SW 1271 (cell line): ENCODE data around the gene ZNF680.
A peak's percentile ranks its signal among the peaks of the same experiment; 100 is the strongest.
"Not testable (repeated sequence)": the region's sequence is repeated elsewhere in the genome, so short reads cannot be mapped to it uniquely, and the experiment has no call there.

Experiments used
- DNase-seq, 2 experiments: peaks; one replicate each; lab custom pipeline; 2025; lab: John Stamatoyannopoulos, UW

The ZNF680 gene

DNA sequence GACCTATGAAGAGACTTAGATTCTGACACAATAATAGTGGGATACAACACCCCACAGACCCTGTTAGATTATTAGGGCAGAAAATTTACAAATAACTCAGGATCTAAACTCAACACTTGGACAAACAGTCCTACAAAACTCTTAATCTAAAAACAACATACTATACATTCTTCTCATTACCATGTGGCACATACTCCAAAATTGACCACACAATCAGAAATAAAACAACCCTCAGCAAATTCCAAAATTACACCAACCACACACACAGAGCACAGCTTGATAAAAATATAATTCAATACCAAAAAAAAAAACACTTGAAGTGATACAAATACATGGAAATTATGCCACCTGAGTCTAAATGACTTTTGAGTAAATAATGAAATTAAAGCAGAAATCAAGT, 7.8 kb downstream of the ZNF680 start:
- DNase-seq: no peak

DNA sequence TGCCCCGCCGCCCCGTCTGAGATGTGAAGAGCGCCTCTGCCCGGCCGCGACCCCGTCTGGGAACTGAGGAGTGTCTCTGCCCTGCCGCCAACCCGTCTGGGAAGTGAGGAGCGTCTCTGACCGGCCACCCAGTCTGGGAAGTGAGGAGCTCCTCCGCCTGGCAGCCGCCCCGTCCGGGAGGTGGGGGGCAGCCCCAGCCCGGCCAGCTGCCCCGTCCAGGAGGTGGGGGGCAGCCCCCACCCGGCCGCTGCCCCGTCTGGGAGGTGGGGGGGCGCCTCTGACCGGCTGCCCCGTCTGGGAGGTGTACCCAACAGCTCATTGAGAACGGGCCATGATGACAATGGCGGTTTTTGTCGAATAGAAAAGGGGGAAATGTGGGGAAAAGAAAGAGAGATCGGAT, 8.7 kb downstream of the ZNF680 start:
- DNase-seq: not testable (repeated sequence)

- no peak for DNase-seq
Observed at GRCh38 chr7:64551375-64552142, 11.3 kb downstream of the ZNF680 start.

DNA sequence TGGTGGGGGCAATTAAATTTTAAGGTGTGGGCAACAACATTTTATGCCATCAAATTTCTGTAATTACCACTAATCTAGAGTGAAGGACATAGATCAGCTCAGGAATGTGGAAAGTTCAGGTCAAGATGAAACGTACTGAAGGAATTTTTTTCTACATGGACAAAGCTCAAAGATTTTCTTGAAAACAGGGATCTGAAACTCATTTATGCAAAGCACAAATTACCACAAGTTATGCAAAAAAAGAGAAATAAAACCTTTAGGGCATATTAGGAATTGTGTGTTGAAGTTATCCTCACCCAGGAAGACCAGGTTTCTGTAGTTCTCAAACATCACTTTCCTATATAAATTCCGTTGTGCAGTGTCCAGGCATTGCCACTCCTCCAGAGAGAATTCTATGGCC, 18.9 kb downstream of the ZNF680 start:
- DNase-seq: no peak

- DNase-seq: peak; percentile 30 to 67
Observed at GRCh38 chr7:64541438-64542359, 21.2 kb downstream of the ZNF680 start.

- no peak for DNase-seq
Observed at GRCh38 chr7:64533756-64534155, 29.1 kb downstream of the ZNF680 start.

- DNase-seq: no peak
Observed at GRCh38 chr7:64528770-64529169, 34.1 kb downstream of the ZNF680 start.

- DNase-seq: no peak
Observed at GRCh38 chr7:64521409-64521984, 41.4 kb downstream of the ZNF680 start.

- DNase-seq: no peak
Observed at GRCh38 chr7:64516451-64516850, 46.4 kb downstream of the ZNF680 start.

DNA sequence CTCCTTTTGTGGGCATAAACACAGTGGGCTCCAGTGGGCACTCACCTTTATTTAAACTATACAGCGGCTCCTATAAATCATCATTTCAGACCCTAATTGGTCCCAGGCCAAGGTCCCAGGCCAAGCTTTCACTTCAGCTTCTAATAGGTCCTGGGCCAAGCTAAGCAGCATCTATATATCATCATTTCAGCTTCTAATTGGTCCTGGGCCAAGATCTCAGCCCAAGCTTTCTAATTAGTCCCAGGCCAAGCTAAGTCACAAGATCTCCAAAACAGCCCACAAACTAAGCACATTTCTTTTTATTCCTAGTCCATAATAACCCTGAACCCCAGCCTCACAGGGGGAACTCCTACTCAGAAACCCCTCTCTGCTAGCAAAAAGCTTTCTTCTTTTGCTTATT, 47.1 kb downstream of the ZNF680 start:
- no peak for DNase-seq

GRCh38 chr7:64515330-64515729, 47.5 kb downstream of the ZNF680 start:
- DNase-seq: peak in 1 of 2 experiments; percentile 22

GRCh38 chr7:64509583-64509982, 53.3 kb downstream of the ZNF680 start:
- DNase-seq: no peak

DNA sequence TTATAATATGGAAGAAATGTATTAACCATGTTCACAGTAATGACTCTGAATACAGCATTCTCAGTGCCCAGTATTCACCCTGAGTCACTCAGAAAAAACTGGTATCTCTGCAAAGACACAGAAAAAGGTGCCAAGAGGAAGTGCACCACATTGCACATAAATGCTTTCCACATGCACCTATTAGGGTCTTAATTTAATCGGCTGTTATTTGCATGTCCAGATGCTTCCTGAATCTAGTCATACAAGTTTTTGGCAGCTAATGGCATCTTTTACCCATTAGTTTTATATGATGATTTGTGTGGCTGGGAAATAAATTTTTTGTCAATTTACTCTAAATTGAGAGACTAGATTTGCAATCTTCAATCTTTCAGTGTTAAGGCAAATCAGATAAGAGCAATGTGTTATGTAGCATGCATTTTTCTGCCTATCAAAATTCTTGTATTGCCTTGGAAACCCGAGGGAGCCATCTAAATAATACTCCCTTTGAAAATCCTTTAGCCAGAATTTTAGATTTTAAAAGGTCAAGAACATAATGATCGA, 58.2 kb downstream of the ZNF680 start:
- DNase-seq: no peak

DNA sequence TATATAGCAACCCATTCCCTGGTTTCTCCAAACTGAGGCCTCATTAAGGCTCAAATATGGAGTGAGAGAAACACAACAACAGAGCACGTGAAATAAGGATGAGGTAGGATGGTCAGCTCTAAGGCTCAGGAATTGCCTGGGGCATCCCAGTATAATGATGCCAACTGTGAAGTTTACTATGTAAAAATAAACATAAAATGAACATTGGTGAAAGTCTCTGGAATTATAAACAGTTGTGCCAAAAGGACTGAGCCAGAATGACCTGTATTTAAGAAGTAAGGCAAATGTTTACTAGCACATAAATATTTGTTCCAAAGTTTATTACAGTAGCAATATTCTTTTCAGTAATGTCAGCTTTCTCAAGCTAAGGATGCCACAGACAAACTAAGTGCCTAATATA, 64.6 kb downstream of the ZNF680 start:
- DNase-seq: no peak

GRCh38 chr7:64494912-64495461, 67.9 kb downstream of the ZNF680 start:
- no peak for DNase-seq

DNA sequence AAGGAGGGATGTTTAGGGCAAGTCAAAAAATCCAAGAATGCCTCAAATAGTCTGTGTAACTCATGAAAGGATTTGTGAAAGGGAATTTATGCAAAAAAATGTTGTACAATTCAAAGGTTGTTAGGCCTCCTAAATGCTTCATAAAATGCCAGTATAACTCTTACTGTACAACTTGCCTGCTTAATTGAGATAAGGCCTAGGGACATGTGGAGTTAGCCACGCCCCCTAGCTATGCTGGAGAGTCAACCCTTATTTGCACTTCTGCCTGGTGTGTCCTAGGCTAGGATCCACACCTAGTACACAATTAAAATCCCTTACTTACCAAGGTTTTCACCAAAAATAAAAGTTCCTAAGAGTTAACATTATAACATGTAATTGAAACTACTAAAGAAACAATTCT, 77.2 kb downstream of the ZNF680 start:
- no peak for DNase-seq
